Heart left ventricle (tissue), 16 donors: ENCODE results near the gene NODAL. TPM values are rescaled to one million over a fixed set of nuclear protein-coding genes. Genes with fewer than 3 reads are reported as not detected.
A peak's percentile ranks its signal among the peaks of the same experiment; 100 is the strongest.

ENCODE experiments used
- ATAC-seq, 4 donors: fragments of 200-7000 bp; cut with Tn5 transposase; one replicate each; pipeline ENCODE4 v1.9.1; 2020 to 2022; ENCODE audit warnings: moderate library complexity in 4 of 4, mild to moderate bottlenecking in 3 of 4, moderate number of reproducible peaks in 1 of 4
- DNase-seq, 5 donors: peaks; one replicate each; pipeline ENCODE4 v3.0.0-alpha.2; 2020
- H3K27ac ChIP-seq, 12 donors: fragments of 200-600 bp; sonication (generic) in 4 of 12; one replicate each; pipeline versions ENCODE4 v1.5.0 to v1.8.0; 2016 to 2022; ENCODE audit warnings: mild to moderate bottlenecking in 2 of 12
- H3K27me3 ChIP-seq, 9 donors: fragments of 200-600 bp; sonication (generic) in 2 of 9; one replicate each; pipeline versions ENCODE4 v1.5.1 to v1.8.0; 2016 to 2022; ENCODE audit warnings: mild to moderate bottlenecking in 3 of 9
- H3K36me3 ChIP-seq, 9 donors: fragments of 200-600 bp; sonication (generic) in 2 of 9; one replicate each; pipeline versions ENCODE4 v1.5.0 to v1.8.0; 2018 to 2022; ENCODE audit warnings: mild to moderate bottlenecking in 2 of 9
- H3K4me1 ChIP-seq, 12 donors: fragments of 200-600 bp; sonication (generic) in 4 of 12; one replicate each; pipeline versions ENCODE4 v1.5.0 to v1.8.0; 2016 to 2022; ENCODE audit warnings: mild to moderate bottlenecking in 3 of 12
- H3K4me3 ChIP-seq, 12 donors: fragments of 200-600 bp; sonication (generic) in 4 of 12; one replicate each; pipeline versions ENCODE4 v1.5.0 to v1.8.0; 2017 to 2022; ENCODE audit warnings: mild to moderate bottlenecking in 9 of 12, moderate library complexity in 4 of 12
- H3K9me3 ChIP-seq, 12 donors: fragments of 200-600 bp; sonication (generic) in 4 of 12; one replicate each; pipeline versions ENCODE4 v1.5.0 to v1.8.0; 2016 to 2022; ENCODE audit warnings: mild to moderate bottlenecking in 1 of 12
- POLR2A ChIP-seq, 2 donors: fragments of 450-650 bp; IDR thresholded peaks; one replicate each; pipeline ENCODE4 v1.6.1; 2017; ENCODE audit warnings: antibody characterized with exemption in 2 of 2, mild to moderate bottlenecking in 2 of 2, moderate library complexity in 2 of 2
- WGBS, 4 donors: extraction: QIAGEN DNeasy Blood & Tissue Kit in 2 of 4; methylation state at CpG; one replicate each; pipeline versions ENCODE4 v1.1.5 to v1.1.7; 2013 to 2018; 5-methylcytosine and 5-hydroxymethylcytosine counted together
- intact Hi-C, 10 donors: fragments of 100-400 bp; cut with DNase I; formaldehyde crosslinking; loops; one replicate each; pipeline versions ENCODE4 v1.11.1 to v1.14.2; 2022
- polyA plus RNA-seq, 2 donors: library from polyadenylated mRNA; stranded (reverse); fragments of 200-250 nt; gene quantifications; one replicate each; pipeline ENCODE4 v1.2.3, GENCODE V29; 2013
- total RNA-seq, 9 donors: library from RNA; depleted of rRNA in 2 of 9; stranded (reverse); fragments of >200 nt in 2 of 9; fragmentation: NEBNext Ultra II Directional in 3 of 9; extraction: Animal tissue kit (Norgen Biotek cat#: 25700) in 3 of 9; gene quantifications; one replicate each; pipeline versions ENCODE4 v1.1.0 to v1.2.4, GENCODE V29; 2016 to 2023
- TF ChIP-seq, protein P1 (sequence below), 12 donors: fragments of 200-600 bp; sonication (generic) in 4 of 12; IDR thresholded peaks; one replicate each; pipeline versions ENCODE4 v1.5.0 to v1.8.0; 2018 to 2022; ENCODE audit warnings: antibody characterized with exemption in 12 of 12, mild to moderate bottlenecking in 5 of 12
- donor health status: ischemic (EF 13 %, LVEDD 7.1; RV severe dilation, severe dysfunction).
- donor health status: healthy with polysubstance abuse.
- donor health status: DM: no; HTN: yes; CAD: no.
- donor health status: DM: no; HTN: no; CAD: no.
- donor health status: ischemic (EF 25% LVEDD 6.9; RV normal size, moderate dysfunction).
- donor health status: ischemic (EF 25% LVEDD 5.7; RV mildly dilated, moderate dysfunction).
- donor health status: healthy.
- donor health status: DM: yes; HTN: yes; CAD: no.
- donor health status: ischemic (EF 35%, LVEDD 5.7; RV mildly dilated, moderate dysfunction).
- donor health status: nonischemic (EF 11% LVEDD 7.7; RV severe dilation, severe dysfunction).
- donor health status: DM: yes; HTN: yes; CAD: no.
- donor health status: PGD.
- donor health status: ischemic (EF 29% LVEDD 5.4; RV normal size, mild dysfunction).
- donor health status: nonischemic (EF 23%, LVEDD 6.1; RV moderate dilation, normal function).

Gene NODAL
- total and polyA plus RNA-seq, 11 donors = 0.22 to 0.37 TPM; not detected in 9

DNA sequence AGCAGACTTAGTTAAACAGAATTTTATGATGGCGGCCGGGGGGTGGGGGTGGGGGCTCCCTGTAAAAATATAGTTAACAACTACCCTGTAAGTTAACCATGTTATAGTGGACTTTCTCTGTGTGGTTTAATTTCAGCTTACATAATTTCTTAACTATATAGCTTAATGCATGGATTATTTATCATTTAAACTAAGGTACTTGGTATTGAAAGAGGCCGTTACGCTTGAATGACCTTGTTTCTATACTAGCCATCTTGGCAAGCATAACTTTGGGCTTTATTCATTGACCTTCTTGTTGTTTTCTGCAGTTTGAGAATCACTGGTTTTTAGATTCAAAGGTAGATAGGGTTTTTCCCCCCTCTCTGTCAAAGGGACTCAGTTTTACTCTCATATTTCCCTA is 29.1 kb downstream of the NODAL start:
- intact Hi-C loops = no loop called here
- no peak overlapping the region for H3K4me3 ChIP-seq
- no peaks in the 10 kb centered on the region for H3K9me3 ChIP-seq
- ATAC-seq = no peak
- no peak overlapping the region for H3K27ac ChIP-seq
- DNase-seq = no peak
- no peaks in the 10 kb centered on the region for H3K27me3 ChIP-seq
- 81 to 88% (median 87%) methylated on average over 4 of the region's 4 CpGs for WGBS, 4 donors
- H3K4me1 ChIP-seq = peaks cover 4 to 66% (median 51%) of the 10 kb centered on the region in 12 donors
- peaks cover 0 to 16% (median 6%) of the 10 kb centered on the region in 9 donors for H3K36me3 ChIP-seq
- TF ChIP-seq POLR2A (IDR thresholded peaks at IDR 0.05) = no peak
- TF ChIP-seq, protein P1, sequence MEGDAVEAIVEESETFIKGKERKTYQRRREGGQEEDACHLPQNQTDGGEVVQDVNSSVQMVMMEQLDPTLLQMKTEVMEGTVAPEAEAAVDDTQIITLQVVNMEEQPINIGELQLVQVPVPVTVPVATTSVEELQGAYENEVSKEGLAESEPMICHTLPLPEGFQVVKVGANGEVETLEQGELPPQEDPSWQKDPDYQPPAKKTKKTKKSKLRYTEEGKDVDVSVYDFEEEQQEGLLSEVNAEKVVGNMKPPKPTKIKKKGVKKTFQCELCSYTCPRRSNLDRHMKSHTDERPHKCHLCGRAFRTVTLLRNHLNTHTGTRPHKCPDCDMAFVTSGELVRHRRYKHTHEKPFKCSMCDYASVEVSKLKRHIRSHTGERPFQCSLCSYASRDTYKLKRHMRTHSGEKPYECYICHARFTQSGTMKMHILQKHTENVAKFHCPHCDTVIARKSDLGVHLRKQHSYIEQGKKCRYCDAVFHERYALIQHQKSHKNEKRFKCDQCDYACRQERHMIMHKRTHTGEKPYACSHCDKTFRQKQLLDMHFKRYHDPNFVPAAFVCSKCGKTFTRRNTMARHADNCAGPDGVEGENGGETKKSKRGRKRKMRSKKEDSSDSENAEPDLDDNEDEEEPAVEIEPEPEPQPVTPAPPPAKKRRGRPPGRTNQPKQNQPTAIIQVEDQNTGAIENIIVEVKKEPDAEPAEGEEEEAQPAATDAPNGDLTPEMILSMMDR (IDR thresholded peaks at IDR 0.05) = no peak

DNA sequence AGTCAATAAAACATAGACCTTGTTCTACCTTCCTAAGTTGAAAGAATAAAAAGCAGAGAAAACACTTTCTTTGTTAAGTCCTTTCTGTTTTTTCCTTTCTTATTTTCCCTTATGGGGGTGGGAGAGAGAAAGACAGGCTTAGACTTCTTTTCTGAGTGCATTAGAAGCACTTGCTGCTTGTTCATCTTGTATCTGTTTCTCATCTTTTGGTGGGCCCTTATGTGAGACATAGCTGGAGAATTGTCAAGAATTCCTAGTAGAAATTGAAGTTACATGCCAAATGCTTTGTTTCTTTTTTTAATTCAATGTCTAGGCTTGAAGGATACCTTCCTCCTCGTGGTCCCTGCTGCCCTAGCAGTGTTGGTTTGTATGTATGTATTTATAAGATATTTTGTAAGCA is 30.9 kb downstream of the NODAL start:
- intact Hi-C loops = no loop called here
- no peaks in the 10 kb centered on the region for H3K27me3 ChIP-seq
- no peak overlapping the region for H3K4me3 ChIP-seq
- no peaks in the 10 kb centered on the region for H3K9me3 ChIP-seq
- H3K4me1 ChIP-seq = peaks cover 9 to 80% (median 62%) of the 10 kb centered on the region in 12 donors
- DNase-seq (no peak), ATAC-seq (no peak)
- peaks cover 0 to 16% (median 6%) of the 10 kb centered on the region in 9 donors for H3K36me3 ChIP-seq
- H3K27ac ChIP-seq = peak overlapping the region in 2 of 12 donors; percentile 25 to 76
- no peak for TF ChIP-seq POLR2A (IDR thresholded peaks at IDR 0.05)
- TF ChIP-seq, protein P1 (IDR thresholded peaks at IDR 0.05) = no peak
- WGBS, 4 donors = 4 to 20% (median 16%) methylated on average over 1 of the region's 1 CpG

DNA sequence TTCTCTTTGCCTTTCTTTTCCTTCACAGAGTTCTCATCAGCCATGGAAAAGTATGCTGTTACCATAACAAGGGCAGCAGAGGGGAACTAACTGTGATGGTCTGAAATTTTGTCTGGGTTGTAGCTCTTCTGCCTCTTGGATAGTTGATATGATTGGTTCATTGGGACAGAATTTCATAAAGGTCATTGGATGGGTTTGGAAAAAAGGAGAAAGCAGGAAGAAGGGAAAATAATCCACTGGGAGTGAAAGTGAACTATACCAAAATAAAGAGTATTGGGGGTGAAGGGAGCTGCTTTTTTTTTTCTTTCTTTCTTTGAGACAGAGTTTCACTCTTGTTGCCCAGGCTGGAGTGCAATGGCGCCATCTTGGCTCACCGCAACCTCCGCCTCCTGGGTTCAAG is 31.7 kb downstream of the NODAL start:
- H3K4me3 ChIP-seq = no peak overlapping the region
- TF ChIP-seq POLR2A (IDR thresholded peaks at IDR 0.05) = no peak
- TF ChIP-seq, protein P1 (IDR thresholded peaks at IDR 0.05) = no peak
- intact Hi-C loops = no loop called here
- H3K27me3 ChIP-seq = no peaks in the 10 kb centered on the region
- ATAC-seq (no peak), DNase-seq (no peak)
- peaks cover 0 to 16% (median 6%) of the 10 kb centered on the region in 9 donors for H3K36me3 ChIP-seq
- H3K9me3 ChIP-seq = no peaks in the 10 kb centered on the region
- 93 to 100% (median 99%) methylated on average over 3 of the region's 3 CpGs for WGBS, 4 donors
- H3K27ac ChIP-seq = peak overlapping the region in 1 of 12 donors; percentile 76
- peaks cover 9 to 77% (median 64%) of the 10 kb centered on the region in 12 donors for H3K4me1 ChIP-seq

DNA sequence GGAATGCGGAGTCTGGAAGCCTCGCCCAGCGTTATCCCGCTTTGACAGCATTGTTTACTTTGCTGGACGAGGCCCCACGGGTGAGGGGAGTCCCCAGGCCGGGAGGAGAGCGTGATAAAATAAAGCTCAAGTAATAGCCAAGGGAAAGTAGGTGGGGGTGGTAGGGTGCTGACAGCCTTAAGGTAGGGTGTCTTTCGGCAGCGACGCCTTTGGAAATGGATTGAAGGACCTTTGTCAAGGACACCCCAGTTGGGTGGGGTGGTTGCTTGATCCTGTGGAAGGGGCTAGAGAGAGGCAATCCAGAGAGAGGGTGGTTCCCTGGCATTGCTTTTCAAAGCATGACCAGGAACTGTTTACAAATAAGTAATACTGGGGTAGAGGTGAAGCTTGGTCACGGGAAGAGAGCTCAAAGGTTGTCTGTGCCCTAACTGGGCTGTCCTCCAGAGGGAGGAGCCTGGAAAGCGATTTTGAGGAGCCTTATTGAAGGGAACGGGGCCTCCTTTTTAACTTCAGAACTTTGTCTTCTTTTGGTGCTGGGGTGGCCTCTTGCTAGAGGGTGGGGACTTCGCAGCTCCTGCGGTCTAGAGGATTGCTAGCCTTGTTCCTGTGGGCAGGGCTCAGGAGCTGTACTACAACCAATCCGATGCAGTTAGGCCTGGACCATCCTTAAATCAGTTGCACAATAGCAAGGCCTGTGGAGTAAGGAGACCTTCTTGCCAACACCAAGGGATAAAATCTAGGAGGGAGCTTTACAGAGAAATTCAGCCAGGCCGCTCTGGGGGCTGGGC is 36.2 kb downstream of the NODAL start:
- Histone ChIP-seq H3K36me3 (peaks cover 0 to 4% (median 0%) of the 10 kb centered on the region in 9 donors), H3K27me3 (no peaks in the 10 kb centered on the region), H3K9me3 (no peaks in the 10 kb centered on the region), H3K4me1 (peaks cover 9 to 52% (median 37%) of the 10 kb centered on the region in 12 donors), H3K27ac (peak overlapping the region; percentile 92 to 100 (median 98)), H3K4me3 (peak overlapping the region; percentile 61 to 99 (median 89))
- DNase-seq (peak; percentile 79 to 88 (median 86)), ATAC-seq (peak; percentile 87 to 92 (median 90))
- TF ChIP-seq, protein P1 (IDR thresholded peaks at IDR 0.05) = no peak
- TF ChIP-seq POLR2A (IDR thresholded peaks at IDR 0.05) = peak in 1 of 2 donors; percentile 69
- 1 to 2% (median 2%) methylated on average over 18 of the region's 18 CpGs for WGBS, 4 donors
- intact Hi-C loops = loop anchor here in 1 of 10 donors (2.0 kb wide), 1 partner anchor 54 kb away; no protein-coding TSS in a partner anchor
